GM15510 (cell line): Measurements from ENCODE around the gene CCDC170.

Experiments used
- POLR2A ChIP-seq: IDR thresholded peaks from 3 replicates; pipeline ENCODE4 v1.6.1; 2011; ENCODE audit warnings: borderline replicate concordance; ENCODE audit not compliant: insufficient read length; ENCODE audit errors: extremely low read depth

CCDC170 gene

GRCh38 chr6:151483994-151484393 is 9.8 kb upstream of the CCDC170 start:
- TF ChIP-seq POLR2A, result no peak

GRCh38 chr6:151488226-151488625 is 5.6 kb upstream of the CCDC170 start:
- TF ChIP-seq POLR2A, result no peak

- TF ChIP-seq POLR2A, result no peak
Observed at GRCh38 chr6:151490996-151491395, 2.8 kb upstream of the CCDC170 start.

- no peak for TF ChIP-seq POLR2A
Observed at GRCh38 chr6:151493161-151493803, 535 bp upstream of the CCDC170 start.

- TF ChIP-seq POLR2A, result no peak
Observed at GRCh38 chr6:151494235-151494935, 568 bp downstream of the CCDC170 start.

GRCh38 chr6:151494936-151495320 is 1.1 kb downstream of the CCDC170 start:
- no peak for TF ChIP-seq POLR2A

- no peak for TF ChIP-seq POLR2A
Observed at GRCh38 chr6:151495380-151495779, 1.6 kb downstream of the CCDC170 start.

GRCh38 chr6:151497905-151498304 is 4.1 kb downstream of the CCDC170 start:
- TF ChIP-seq POLR2A, result no peak

- no peak for TF ChIP-seq POLR2A
Observed at GRCh38 chr6:151498327-151498726, 4.5 kb downstream of the CCDC170 start.

- no peak for TF ChIP-seq POLR2A
Observed at GRCh38 chr6:151499551-151499950, 5.7 kb downstream of the CCDC170 start.

- no peak for TF ChIP-seq POLR2A
Observed at GRCh38 chr6:151501511-151502136, 7.8 kb downstream of the CCDC170 start.

- no peak for TF ChIP-seq POLR2A
Observed at GRCh38 chr6:151502499-151502898, 8.7 kb downstream of the CCDC170 start.

- TF ChIP-seq POLR2A, result no peak
Observed at GRCh38 chr6:151506761-151507160, 12.9 kb downstream of the CCDC170 start.

GRCh38 chr6:151509048-151509447 is 15.2 kb downstream of the CCDC170 start:
- TF ChIP-seq POLR2A, result no peak

- no peak for TF ChIP-seq POLR2A
Observed at GRCh38 chr6:151512481-151512880, 18.7 kb downstream of the CCDC170 start.

- no peak for TF ChIP-seq POLR2A
Observed at GRCh38 chr6:151514000-151514730, 20.3 kb downstream of the CCDC170 start.

GRCh38 chr6:151523034-151523433 is 29.2 kb downstream of the CCDC170 start:
- TF ChIP-seq POLR2A, result no peak
